ENCODE data around the gene CASK.
"Not testable (repeated sequence)": the region's sequence is repeated elsewhere in the genome, so short reads cannot be mapped to it uniquely, and the experiment has no call there.

Gene CASK

DNA sequence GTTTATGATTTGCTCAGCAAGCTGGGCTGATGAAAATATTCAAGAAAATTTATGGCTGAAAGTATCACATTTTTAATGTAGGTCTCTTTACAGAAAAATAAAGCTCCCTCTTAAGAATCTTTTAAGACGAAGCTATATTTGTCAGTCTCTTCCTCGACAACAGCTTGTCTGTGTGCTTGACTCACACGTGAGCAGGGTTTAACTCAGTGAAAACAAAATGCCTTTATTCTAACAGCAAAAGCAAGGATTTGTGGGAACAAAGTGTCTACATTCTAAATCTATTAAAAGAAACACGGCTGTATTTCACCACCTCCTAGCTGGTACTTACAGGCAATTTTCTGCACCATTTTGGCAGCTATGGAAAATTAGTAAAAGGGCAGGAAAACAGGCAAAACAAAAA lies 400.7 kb downstream of the CASK start:
- in situ Hi-C loops (cut with MboI; ENCODE audit: low sequenced_read_pairs): no loop called here

DNA sequence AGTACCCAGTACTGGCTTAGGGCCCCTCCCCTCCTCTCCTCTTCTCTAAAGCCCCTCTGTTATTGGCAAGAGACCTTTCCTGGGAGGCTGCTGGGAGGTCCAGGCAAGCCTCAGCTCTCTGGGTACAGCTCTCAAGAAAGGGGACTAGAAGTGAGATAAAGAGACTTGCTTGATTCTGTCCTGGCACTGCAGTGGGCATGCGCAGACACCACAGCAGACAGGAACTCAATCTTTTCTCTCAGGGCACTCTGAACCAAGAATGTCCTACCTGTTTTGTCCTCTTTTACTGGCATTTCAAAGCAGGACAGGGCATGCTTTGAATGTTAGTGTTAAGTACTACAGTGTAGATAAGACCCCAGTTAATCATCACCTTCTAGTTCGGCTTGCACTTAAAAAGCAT lies 401.3 kb downstream of the CASK start:
- in situ Hi-C loops (cut with MboI; ENCODE audit: low sequenced_read_pairs): no loop called here

GRCh38 chrX:41519468-41519867 lies 403.9 kb downstream of the CASK start:
- in situ Hi-C loops (cut with MboI; ENCODE audit: low sequenced_read_pairs): no loop called here

DNA sequence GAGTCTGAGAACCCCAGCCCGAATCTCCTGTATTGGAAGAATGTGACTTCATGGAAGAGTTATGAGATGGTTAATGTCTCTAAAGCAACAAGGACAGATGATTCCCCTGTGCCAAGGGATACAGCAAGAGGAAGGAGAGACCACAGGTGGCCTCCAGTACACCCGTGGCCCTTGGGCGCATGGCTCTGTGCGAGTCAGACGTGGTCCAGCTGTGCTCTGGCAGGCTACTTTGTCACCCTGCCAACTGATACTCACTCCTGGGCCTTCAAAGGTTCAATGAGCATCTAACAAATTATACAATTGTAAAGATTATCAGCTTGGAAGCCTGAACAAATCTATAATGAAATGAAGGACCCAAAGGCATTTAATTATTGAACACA lies 404.5 kb downstream of the CASK start:
- in situ Hi-C loops (cut with MboI; ENCODE audit: low sequenced_read_pairs): no loop called here

DNA sequence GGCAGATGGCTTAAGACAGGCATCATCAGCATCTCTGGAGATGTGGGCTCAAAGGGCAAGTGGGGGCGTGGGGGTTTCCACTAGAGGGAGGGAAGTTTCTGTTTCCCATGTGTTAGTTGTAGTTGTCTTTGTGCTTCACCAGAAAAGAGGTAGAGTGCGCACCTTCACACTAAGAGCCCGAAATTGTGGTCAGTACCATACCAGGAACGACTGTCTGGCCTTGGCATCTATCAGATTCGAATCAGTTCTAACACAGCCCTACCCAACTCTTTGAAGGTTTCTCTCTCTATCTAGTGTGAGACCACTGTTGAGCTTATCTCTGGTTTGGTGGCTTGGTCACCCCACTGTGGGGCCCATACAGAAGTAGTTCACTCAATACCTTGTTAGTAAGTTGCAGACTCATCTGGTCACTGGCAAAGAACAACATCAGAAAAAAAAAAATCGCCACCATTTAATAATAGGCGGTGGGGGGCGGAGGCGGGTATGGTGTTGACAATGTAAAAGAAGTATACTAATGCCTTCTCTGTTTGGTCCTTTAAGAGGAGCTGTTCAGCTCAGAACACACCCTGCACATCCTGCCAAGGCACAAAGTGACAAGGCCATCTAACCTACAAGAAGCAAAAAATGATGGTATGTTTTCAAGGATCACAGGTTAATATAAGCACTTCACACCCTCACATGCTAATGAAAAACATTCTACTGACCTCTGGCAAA lies 405.1 kb downstream of the CASK start:
- in situ Hi-C loops (cut with MboI; ENCODE audit: low sequenced_read_pairs): no loop called here

- in situ Hi-C loops (cut with MboI; ENCODE audit: low sequenced_read_pairs): no loop called here
Observed at GRCh38 chrX:41516999-41517765, 406.2 kb downstream of the CASK start.

- in situ Hi-C loops (cut with MboI; ENCODE audit: low sequenced_read_pairs): no loop called here
Observed at GRCh38 chrX:41516456-41516855, 406.9 kb downstream of the CASK start.

GRCh38 chrX:41515376-41515775 lies 408.0 kb downstream of the CASK start:
- in situ Hi-C loops (cut with MboI; ENCODE audit: low sequenced_read_pairs): no loop called here

DNA sequence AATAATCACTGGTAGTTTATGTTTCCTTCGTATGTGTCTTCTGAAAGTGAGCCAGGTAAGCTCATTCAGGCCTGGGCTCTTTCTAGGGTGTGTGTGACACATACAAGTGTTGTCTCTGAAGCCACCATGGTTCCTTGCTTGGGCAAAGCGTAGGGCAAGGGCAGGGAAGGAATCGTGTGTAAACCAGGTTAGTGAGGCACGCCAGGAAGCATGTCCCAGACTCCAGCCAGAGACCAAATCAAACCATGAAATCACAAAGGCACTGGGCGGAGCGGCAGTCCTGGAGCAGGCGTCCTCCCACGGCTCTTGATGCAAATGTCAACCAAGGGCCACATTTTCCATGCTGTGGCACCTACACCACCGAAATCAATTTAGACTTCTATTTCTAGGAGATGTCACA lies 409.2 kb downstream of the CASK start:
- in situ Hi-C loops (cut with MboI; ENCODE audit: low sequenced_read_pairs): no loop called here

GRCh38 chrX:41512853-41513252 lies 410.5 kb downstream of the CASK start:
- in situ Hi-C loops (cut with MboI; ENCODE audit: low sequenced_read_pairs): not testable (repeated sequence)

DNA sequence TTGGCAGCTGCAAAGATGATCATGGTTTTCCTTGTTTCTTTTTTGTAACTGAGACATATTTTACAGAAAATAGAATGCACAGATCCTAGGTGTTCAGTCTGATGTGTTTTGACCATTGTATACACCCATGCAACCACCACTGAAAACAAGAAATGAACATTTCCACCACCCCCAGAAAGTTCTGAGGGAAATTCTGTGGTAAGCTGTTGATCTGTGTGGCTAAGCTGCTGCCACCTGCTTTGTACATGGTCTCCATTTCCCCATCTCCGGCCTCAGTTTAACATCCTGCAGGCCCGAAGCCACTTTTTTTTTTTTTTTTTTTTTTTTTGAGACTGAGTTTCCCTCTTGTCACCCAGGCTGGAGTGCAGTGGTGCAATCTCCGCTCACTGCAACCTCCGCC lies 411.0 kb downstream of the CASK start:
- in situ Hi-C loops (cut with MboI; ENCODE audit: low sequenced_read_pairs): no loop called here

DNA sequence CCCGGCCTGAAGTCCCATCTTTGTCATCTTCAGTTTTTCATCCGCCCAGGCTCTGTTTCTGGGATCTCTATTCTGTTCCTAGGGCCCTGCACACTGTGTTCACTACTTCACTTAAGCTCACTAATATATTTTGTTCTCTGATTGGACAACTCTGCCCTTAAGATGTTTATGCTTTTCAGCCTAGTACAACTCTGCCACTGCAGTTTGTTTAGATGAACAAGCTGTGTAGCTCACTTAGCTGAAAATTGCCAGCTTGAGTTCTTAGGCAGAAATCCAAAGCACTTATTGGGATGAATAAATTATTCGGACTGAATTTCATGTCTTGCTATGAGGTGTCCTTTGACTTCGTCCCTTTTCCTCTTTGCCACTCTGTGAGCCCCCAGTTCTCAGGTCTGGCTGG lies 415.4 kb downstream of the CASK start:
- in situ Hi-C loops (cut with MboI; ENCODE audit: low sequenced_read_pairs): no loop called here

GRCh38 chrX:41502004-41502403 lies 421.4 kb downstream of the CASK start:
- in situ Hi-C loops (cut with MboI; ENCODE audit: low sequenced_read_pairs): no loop called here

GRCh38 chrX:41499984-41500383 lies 423.4 kb downstream of the CASK start:
- in situ Hi-C loops (cut with MboI; ENCODE audit: low sequenced_read_pairs): no loop called here

DNA sequence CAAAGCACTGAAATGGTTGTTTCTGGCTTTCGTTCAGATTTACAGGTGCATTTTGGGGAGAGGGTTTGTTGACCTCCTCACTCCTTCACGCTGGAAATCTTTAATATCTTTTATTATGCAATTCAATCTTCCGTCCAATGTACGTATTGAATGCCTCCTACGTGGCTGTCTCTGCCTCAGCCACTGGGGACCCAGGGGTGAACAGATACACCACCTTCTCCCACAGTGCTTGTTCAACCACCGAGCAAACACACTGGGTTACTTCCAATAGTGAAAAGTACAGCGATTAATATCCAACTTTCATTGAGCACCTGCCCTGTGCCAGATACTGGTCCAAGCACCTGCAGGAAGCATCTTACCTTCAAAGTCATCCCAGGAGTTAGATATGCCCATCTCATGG lies 424.2 kb downstream of the CASK start:
- in situ Hi-C loops (cut with MboI; ENCODE audit: low sequenced_read_pairs): no loop called here

DNA sequence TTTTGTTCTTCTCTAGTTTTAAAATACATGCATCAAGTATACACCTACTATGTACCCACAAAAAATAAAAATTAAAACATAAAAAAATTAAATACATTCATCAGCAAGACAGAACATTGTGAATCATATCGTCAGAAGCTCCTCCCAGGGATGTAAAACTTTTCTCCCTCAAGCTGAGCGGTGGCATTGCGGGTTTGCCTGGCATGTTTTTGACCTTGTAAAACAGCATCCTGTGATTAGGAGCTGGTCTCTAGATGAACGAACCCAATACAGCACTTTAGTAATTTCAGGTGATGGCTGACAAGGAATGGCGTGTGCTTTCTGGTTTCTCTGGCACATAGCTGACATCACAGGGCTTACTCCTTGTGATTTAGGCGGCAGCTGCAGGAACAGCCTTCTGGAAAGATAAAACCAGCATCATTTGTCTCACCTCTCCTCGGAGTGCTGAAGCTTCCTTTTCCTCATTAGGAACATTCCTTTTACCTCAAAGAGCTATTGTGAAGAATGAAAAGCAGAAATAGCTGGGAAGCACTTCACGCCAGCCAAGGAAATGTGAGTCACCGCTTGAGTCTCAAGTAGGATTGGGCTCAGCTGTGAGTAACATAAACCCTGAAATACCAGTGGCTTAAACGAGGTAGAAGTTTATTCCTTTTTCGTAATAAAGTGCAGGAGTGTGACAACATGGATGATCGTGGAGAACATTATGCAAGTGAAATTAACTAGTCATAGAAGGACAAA lies 431.9 kb downstream of the CASK start:
- in situ Hi-C loops (cut with MboI; ENCODE audit: low sequenced_read_pairs): no loop called here

GRCh38 chrX:41490446-41490845 lies 432.9 kb downstream of the CASK start:
- in situ Hi-C loops (cut with MboI; ENCODE audit: low sequenced_read_pairs): no loop called here

DNA sequence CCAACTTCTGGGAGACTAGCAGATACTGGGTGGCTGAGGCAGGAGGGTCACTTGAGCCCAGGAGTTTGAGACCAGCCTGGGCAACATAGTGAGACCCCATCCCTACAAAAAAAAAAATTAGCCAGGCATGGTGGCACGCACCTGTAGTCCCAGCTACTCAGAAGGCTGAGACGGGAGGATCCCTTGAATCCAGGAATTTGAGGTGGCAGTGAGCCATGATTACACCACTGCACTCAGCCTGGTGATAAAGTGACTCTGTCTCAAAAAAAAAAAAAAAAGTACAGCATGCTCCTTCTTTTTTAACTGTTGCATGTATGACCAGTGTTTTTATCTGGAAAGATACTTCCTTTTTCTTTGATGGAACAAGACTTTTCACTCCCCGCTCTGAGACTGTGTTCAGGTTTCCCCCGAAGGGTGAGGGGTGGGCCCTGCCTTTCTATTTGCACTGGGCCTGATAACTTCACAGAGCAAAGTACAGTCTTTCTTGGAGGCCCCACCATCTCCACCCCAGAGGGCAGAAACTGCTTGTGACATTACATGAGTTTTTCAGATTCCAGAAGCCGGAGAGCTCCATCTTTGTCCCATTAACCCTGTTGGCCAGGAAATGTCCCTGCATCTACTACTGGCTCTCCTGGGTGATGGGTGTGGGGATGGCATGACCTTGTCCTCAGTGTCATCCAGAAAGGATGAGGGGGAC lies 441.1 kb downstream of the CASK start:
- in situ Hi-C loops (cut with MboI; ENCODE audit: low sequenced_read_pairs): no loop called here

- in situ Hi-C loops (cut with MboI; ENCODE audit: low sequenced_read_pairs): no loop called here
Observed at GRCh38 chrX:41481264-41482109, 441.9 kb downstream of the CASK start.

- in situ Hi-C loops (cut with MboI; ENCODE audit: low sequenced_read_pairs): no loop called here
Observed at GRCh38 chrX:41480508-41481260, 442.7 kb downstream of the CASK start.
